ENCODE results near the gene OR8D2.

Gene OR8D2

GRCh38 chr11:124320097-124320496, at the start of gene OR8D2:
Gene OR8D2 (minus strand): TSS chr11:124320197. CDS start chr11:124320197, 0 bp downstream.
- DNase-seq = no peak

DNA sequence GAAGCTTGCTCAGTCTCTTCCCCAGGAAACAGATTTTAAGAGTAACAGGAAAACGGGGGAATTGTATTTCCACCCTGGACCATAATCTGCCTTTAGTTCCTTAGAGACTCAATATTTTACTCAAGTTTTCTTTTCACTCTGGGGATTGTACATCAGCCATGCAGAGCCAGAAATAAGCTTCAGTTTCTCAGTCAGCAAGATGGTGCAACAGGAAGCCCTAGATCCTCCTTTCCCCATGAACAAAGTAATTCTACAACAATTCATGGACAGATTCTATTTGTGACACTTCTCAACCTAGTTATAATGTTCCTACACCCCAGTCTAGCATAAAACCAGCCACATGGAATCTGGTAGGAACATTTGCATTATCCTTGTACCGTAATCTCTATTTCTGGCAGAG, 39.6 kb upstream of the OR8D2 start:
- DNase-seq = no peak

GRCh38 chr11:124346311-124346955, 26.4 kb upstream of the OR8D2 start:
- DNase-seq = no peak

DNA sequence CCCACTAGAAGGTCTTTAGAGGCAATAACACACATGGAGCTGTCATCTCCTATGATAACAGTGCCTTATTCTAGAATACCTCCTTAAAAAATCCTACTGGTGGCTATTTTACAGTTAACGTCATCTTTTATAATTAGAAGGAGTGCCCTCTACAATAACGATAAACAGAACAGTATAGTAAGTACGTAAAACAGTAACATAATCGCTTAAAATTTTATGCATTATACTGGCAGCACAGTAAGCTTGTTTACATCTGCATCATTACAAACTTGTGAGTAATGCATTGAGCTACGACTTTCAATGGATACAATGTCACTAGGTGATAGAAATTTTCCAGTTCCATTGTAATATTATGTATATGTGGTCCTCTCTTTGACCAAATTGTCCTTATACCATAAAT, 24.3 kb upstream of the OR8D2 start:
- no peak for DNase-seq

DNA sequence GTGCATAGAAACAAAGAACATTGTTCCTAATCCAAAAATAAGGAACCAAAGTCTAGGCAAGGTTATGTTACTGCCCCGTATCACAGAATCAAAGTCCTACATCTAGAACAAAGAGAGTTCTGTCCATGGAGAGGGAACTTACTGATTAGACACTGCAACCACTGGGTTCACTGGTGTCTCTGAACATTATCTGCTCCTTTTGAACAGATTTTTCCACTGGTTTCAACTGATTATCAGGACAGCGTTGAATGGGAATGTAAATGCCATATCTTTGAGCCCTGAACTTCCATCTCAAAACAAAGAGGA, 20.1 kb upstream of the OR8D2 start:
- no peak for DNase-seq

GRCh38 chr11:124339396-124340141, 19.6 kb upstream of the OR8D2 start:
- DNase-seq = no peak

- DNase-seq = no peak
Observed at GRCh38 chr11:124331873-124332272, 11.9 kb upstream of the OR8D2 start.

DNA sequence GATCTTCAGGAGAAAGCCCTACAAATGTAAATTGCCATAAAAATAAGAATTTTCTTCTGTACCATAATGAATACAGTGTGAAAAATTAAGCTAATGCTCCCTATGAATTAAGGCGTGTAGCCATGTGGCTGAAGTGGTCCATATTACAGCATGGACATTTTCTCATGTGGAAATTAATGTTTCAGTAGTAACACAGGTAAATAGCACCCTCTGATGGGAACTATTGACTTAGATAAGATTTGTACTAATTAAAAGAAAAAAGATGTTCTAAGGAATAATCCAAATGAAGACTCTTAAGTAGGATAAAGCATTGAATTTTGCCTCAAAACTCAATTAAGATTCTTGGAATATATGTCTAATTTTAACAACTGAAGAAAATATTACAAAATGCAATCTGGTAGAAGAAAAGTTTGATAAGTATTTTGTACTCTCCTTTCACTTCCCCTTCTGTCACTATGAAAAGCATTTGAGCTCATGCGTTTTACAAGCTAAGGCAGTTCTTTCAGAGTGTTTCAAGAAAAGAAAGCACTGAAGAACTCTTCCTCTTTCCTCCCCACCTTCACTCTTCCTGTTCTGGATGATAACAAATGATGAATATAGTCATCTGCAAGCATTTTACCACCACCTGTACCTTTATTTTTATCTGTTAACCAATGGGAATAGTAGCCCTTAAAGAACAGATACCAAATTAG, 9.9 kb upstream of the OR8D2 start:
- no peak for DNase-seq

- no peak for DNase-seq
Observed at GRCh38 chr11:124327775-124328174, 7.8 kb upstream of the OR8D2 start.

GRCh38 chr11:124322356-124322755, 2.4 kb upstream of the OR8D2 start:
- DNase-seq = no peak

DNA sequence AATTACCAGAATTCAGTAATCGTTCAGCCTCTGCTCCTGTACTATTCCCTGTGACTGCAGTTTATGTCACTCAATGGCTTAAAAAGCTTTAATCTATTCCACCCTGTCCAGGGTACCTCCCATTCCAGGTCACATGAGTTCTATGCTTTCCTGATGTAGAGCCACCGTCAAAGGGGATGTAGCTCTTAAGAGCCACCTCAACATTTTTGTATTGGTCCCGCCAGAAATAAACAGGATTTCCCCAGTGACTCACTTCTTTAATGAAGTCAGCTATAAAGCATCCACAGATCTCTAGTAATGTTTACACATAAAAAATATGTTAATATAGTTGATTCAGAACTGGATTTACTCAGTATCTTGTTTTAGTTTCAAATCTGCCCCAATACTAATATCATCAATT, 4.9 kb downstream of the OR8D2 start:
- no peak for DNase-seq

GRCh38 chr11:124313849-124314248, 6.1 kb downstream of the OR8D2 start, which contains the start of gene OR8D1:
Gene OR8D1 (minus strand): TSS chr11:124313949. CDS start chr11:124310766, 3,183 bp downstream.
- DNase-seq = no peak

- DNase-seq = no peak
Observed at GRCh38 chr11:124313131-124313530, 6.9 kb downstream of the OR8D2 start.

- DNase-seq = no peak
Observed at GRCh38 chr11:124311670-124312069, 8.3 kb downstream of the OR8D2 start.

GRCh38 chr11:124311269-124311668, 8.7 kb downstream of the OR8D2 start:
- no peak for DNase-seq

- no peak for DNase-seq
Observed at GRCh38 chr11:124310721-124311120, 9.3 kb downstream of the OR8D2 start.

DNA sequence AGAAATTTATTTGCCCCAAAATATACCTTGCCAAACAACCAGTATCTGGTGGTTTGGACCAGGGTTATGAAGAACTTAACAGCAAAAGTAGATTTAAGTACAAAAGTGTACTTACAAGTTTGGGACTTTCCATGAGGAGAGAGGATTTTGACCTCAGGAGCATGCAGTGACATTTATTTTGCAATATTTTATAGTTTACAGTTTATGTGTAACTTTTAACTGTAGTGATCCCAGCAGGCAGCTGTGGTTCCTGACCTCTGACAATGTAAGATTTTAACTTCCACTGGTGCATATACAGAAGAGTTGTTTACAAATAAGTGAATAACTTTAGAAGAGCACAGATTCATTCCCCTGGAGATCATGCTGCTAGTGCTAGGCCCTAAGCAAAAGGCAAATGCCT, 12.9 kb downstream of the OR8D2 start:
- DNase-seq = no peak

GRCh38 chr11:124302347-124303125, 17.5 kb downstream of the OR8D2 start:
- no peak for DNase-seq

DNA sequence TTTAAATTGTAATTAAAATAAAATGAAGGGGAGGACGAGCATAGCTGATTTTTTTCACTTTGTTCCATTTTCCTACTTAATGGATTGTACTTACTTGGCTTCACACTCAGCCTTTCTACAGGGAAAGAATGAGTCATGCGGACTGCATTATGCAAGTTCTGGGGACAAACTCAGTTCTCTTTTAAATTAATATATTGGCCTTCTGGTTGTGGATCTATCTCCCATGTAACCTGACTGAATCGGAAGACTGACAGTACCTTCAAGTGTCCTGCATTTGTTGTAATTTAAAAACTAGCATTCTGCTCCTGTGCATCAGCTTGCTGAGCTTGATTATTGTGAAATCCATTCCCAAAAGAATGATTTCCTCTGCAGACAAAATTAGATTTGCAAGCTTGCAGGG, 18.4 kb downstream of the OR8D2 start:
- DNase-seq = no peak

DNA sequence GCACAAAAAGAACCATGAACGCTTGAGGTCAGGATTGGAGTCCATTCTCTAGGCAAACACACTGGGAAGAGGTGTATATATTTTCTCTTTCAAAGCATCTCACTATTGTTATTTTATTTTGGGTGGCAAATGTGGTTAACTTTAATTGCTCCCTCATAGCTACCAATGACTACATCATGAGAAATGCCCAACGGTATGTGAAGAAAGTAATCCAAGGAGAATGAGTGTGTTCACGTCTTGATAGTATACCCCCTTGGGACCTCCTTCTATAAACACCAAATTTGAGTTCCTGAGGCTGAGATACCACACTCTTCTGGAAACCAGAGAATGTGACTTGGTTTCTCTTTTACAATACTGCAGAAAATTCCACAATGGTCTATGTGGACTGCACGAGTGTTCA, 22.1 kb downstream of the OR8D2 start:
- DNase-seq = no peak

DNA sequence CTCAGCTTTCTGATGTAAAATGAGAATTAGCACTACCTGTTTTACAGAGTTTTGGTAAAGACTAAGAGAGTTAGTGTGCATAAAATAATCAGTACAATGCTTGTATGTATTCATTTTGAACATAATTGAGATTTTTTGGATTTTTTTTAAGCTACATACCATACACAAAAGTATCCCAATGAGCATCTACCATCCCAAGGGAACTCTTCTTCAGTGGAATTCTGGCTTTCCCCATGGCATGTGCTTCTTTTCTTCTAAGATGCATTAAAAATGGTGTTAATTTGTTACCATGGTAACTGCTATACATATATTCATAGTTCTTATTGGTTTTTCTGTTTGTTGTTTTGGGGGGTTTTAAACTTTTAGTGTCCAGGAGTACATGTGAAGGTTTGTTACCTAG, 24.0 kb downstream of the OR8D2 start:
- DNase-seq = no peak

- no peak for DNase-seq
Observed at GRCh38 chr11:124294687-124295086, 25.3 kb downstream of the OR8D2 start.

- no peak for DNase-seq
Observed at GRCh38 chr11:124285610-124286344, 34.2 kb downstream of the OR8D2 start.

Data from stimulated activated CD4-positive, alpha-beta T cell treated with anti-CD3 and anti-CD28 coated beads, Interleukin-1b, Interleukin-23, amount 100 ng/mL, for 48 hours (primary cell).